T-helper 9 cell (primary cell): ENCODE data around the gene MLXIPL.
"Not testable (repeated sequence)": the region's sequence is repeated elsewhere in the genome, so short reads cannot be mapped to it uniquely, and the experiment has no call there.

Experiments
- DNase-seq: peaks from one replicate; pipeline ENCODE4 v3.0.0-alpha.2; 2020

The MLXIPL gene

DNA sequence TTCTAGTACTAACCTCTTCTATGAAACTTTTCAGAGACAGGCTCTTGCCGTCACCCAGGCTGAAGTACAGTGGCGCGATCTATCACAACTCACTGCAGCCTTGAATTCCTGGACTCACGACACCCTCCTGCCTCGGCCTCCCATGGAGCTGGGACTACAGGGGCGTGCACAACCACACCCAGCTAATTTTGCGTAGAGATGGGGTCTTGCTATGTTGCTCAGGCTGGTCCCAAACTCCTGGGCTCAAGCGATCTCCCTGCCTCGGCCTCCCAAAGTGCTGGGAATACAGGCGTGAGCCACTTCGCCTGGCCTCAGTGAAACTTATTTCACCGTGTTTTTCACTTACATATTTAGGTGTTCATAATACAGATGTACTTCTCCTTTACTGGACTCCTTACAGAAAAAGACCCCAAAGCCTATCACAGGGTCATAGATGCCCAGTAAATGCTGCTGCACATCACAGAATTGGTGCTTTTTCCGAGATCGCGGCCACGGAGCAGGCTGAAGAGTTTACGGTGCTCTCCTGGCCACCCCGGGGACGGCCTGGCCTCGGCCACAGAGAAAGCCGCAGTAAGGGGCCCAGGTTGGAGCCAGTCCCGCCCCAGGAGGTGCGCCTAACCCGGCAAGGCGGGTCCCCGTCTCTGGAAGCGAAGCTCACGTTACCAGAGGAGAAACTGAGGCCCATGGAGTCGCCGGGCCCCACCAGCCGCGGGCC, 46.5 kb downstream of the MLXIPL start:
- DNase-seq: no peak

DNA sequence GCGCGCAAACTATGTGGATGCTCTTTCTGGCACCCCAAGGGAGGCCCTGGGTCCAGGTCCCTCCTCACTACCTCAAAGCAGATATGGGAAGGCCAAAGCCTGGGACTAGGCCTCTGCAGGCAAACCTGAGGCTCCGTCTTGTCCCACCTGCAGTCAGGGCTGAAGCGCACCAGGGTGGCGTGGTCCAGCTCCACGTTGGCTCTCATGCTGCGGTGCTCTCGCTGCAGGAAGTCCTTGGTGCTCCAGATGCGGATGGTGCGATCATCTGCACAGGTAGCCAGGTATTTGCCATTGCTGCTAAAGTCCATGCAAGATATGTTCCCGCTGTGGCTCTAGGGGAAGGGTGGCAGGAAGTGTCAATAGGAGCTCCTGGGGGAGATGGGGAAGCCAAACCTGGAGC, 50.5 kb downstream of the MLXIPL start:
- DNase-seq: no peak

DNA sequence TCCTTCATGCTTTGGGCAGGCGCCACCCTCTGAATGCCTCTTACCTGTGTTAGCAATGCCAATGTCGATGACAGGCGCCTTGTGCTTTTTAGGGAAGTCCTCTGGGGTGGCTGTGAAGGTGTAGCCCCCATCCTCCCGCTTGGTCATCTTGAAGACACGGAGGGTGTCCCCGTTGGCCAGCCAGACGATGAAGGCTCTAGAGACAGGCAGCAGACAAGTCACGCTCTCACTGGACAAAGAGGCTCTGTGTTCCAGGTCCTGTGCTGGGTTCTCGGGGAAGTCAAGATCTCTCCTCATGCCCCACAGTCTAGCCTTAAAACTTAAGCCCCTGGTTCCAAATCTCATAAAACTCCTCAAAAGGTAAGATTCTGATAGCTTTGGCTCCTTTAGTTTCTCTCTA, 51.0 kb downstream of the MLXIPL start:
- no peak for DNase-seq

DNA sequence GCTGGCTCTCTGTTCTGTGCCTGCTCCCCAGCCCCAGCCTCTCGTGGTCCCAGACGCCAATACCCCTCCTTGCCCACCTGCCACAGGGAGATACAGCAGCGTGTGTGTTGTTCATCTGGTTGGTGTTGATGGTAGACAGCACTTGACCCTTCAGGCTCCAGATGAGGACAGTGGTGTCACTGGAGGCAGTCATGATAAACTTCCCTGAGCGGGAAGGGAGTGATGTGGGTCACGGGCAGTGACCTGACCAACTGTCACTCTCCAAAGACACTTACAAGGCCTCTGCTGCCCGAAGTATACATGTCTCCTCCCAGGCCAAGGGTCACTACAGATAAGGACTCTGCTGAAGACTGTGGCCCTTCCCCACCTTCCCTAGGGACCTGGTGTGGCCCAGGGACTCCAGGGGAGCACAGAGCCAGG, 51.5 kb downstream of the MLXIPL start:
- no peak for DNase-seq

DNA sequence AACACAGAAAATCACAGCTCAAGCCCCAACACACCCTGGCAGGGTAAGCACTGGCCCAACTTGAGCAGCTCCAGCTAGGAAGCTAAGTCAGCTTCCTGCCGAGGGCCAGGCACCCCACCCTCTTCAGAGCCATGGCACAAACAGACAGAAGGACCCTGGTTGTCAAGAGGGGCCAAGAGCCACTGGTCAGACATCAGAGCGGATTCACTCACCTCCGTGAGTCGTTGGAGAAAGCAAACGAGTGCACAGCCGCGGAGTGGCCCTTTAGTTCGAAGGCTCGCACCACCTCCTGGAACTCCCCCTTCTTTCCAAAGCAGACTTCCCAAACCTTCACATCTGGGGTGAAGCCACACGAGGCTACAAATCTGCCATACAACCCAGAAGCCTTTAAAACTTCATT, 53.3 kb downstream of the MLXIPL start:
- DNase-seq: no peak

DNA sequence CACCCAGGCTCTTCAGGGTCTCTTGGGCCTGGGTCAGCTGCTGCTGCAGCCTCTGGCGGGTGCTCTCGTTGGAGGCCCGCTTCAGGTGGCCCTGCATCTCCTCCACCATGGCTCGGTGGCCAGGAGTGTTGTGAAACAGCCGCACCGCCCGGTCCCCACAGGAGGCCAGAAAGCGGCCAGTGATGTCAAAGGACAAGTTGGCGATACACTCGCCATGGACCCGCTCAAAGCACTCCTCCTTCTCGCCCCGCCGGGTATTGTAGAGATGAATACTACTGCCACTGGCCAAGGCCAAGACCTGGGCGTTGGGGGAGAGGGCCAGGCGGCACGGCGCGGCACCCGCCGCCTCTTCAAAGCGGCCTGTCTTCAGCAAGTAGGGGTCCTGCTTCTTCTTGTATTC, 53.8 kb downstream of the MLXIPL start:
- no peak for DNase-seq

DNA sequence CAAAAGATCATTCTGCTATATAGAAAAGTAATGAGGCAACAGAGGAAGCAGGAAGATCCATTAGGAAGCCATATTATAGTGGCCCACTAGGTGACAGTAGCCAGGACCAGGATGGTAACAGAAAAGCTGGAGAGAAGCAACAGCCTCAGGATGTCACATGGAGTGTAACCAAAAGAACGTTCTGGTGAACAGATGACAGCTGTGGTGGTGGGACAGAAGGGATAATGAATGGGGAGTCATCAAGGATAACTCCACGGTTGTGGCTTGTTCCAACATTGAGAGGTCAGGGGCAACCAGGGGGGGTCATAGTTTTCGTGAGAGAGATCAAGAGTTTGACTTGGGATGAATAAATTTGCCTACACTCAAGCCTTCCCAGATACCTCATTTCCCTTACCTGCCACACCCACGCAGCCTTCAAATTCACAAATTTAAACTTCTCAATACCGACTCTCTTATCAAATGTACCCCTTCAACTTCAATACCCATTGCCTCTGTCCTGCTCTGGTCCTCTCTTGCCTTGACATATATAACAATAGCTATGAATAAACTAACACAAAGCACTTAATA, 55.2 kb downstream of the MLXIPL start:
- no peak for DNase-seq

DNA sequence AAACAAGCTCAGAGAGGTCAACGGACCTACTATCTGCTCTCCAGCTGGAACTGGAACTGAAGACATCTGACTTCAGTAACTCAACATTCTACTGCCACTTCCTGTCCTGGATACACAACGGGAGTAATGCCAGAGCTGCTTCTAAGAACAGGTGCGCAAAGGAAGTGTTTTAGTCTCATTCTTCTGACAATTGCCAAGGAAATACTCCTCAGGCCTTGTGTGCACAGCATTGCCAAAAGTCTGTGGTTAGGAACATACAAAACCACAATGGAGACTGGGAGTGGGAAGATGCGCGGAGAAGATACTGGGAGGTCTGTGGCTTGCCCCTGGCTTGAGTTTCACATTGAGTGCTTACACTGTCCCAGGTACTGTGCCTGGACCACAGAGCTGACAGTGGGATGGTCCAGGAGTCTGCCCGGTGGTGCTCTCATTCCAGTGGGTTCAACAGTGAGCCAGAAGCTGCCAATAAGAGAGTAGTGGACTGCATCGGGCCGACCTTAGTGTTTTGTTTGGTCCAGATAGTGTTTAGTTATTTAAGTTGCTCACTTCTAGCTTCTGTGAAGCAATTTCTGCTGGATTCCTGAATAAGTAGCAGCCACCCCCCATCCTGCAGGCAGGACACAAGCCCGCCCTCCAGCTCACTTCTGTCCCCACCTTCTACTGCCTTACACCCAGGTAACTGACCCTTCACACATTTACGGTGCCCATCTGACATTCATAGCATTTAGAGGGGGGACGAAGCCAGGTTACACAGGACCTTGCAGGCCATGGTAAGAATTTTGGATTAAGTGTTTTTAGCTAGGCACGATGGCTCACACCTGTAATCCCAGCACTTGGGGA, 56.3 kb downstream of the MLXIPL start:
- DNase-seq: no peak

DNA sequence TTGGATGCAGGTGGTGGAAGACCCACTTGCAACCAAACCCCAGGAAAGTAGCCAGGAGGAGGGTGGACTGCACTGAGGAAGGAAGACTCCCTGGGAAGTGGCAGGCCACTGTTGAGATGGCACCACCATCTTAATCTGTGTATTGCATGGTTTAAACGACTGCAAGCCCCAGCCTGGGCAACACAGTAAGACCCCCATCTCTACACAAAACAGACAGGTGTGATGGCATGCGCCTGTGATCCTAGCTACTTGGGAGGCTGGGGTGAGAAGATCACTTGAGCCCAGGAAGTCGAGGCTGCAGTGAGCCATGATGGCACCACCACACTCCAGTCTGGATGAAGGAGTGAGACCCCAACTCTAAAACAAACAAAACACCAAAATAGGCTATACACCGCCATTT, 57.2 kb downstream of the MLXIPL start:
- DNase-seq: no peak

DNA sequence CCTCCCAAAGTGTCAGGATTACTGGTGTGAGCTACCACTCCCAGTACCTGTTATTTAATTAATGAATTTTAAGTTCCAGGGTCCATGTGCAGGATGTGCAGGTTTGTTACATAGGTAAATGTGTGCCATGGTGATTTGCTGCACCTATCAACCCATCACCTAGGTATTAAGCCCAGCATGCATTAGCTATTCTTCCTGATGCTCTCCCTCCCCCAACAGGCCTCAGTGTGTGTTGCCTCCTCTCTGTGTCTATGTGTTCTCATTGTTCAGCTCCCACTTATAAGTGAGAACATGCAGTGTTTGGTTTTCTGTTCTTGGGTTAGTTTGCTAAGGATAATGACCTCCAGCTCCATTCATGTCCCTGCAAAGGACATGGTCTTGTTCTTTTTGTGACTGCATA, 57.9 kb downstream of the MLXIPL start:
- DNase-seq: not testable (repeated sequence)

DNA sequence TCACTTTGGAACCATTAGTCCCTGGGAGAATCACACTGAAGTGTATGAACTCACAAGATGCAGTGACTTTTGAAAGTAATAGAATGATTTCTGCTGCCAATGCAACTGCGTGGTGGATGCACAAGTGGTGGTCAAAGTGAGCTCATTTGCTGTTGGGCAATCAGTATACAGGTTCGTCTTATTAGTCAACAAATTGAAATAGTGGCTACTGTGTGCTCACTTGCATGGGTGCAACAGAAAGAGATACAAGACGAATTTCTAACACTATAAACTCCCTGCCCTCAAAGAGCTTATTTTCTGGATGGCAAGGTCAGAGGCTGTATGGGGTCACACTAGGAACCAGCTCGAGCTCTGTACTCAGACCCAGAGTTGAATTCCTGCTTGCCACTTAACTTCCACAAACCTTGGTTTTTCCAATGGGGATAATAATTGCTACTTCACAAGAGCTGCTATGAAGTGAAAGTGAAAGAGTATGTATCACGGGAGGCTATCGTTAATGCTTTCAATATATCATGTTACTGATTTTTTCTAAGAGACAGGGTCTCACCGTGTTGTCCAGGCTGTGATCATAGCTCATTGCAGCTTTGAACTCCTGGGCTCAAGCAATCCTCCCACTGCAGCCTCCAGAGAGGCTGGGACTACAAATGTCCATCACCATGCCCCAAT, 58.5 kb downstream of the MLXIPL start:
- no peak for DNase-seq

DNA sequence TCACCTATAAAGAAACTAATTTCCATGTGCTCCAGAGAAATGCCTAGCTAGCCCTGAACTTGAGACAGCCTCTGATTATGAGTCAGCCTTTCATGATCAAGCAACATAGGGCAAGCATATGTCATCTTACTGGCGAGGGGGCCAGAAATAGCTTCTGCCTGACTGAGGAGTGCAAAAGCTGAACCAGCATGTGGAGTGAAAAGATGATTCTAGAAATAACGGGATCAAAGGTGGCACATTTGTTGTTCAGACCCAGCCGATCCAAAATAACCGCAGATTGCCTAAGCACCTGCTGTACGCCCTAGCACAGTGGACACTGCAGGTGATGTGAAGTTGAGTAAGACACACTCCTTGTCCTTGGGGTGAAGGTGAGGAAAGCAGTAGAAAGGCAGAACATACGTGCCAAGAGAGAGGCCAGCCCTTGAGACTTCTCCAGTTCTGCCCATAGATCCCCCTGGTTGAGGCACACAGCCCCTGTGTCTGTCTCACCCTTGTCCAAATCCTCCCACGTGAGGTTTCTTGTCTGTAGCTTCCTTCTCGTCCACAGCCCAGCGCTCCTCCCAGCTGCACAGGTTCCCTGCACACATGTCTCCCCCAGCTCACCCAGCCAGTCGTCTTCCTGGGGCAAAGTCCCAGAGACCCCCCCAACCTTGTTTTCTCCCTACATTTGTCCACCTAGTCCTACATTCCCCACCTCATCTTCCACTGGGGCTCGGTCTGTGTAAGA, 64.0 kb downstream of the MLXIPL start:
- DNase-seq: no peak

DNA sequence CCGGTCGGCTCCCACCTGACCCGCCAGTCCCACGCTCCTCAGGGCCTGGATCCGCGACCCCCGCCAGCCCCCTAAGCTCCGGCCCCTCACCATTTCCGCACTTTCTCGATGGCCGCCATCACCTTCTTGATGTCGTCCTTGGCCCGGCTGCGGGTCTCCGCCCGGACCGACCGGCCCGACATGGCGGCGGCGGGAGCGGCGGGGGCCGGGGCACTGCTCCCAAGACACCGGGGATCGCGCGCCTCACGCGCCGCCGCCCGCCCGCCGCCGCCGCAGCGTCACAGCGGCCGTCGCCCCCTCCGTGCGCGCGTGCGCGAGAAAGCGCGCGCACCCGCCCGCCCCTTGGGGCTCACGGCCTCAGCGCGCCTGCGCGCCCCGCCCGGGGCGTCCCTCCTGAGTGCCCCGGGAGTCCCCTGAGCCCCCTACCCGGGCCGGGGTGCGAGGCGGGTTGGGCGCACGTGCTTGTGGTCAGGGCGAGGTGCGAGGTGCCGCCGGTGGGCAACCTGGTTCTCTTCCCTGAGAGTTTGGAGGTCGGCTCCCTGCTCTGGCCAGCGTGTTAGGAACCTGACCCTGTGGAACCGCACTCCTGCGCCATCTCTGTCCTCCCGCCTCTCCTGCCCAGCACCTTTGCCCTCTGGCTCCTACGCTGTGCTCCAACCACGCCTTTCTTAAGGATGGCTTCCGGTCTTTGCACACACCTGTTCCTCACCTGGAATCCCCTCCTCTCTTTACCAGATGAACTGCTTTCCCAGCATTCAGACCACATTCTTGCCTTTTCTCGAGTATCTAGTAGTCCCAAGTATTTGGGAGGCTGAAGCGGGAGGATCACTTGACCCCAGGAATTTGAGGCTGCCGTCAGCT, 66.7 kb downstream of the MLXIPL start, which contains the start of gene BCL7B:
TSS of gene BCL7B (minus strand) at position 294 of the 861 bp plus-strand sequence. CDS start at position 182, 112 bp downstream.
- peak; percentile 71 for DNase-seq

DNA sequence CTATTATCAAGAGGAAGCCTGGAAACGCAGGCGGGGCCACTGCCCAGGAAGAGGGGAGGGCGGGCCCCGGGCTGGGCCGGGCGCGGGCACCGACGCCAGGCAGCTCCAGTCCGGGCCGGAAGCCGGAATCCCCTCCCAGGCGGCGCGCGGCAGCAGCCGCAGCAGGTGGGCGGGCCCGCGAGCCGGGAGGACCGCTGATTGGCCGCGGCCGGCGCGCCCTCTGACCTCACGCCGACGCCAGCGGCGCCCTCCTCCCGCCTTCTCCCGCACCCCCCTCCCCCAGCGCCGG, 67.3 kb downstream of the MLXIPL start:
- DNase-seq: peak; percentile 89

DNA sequence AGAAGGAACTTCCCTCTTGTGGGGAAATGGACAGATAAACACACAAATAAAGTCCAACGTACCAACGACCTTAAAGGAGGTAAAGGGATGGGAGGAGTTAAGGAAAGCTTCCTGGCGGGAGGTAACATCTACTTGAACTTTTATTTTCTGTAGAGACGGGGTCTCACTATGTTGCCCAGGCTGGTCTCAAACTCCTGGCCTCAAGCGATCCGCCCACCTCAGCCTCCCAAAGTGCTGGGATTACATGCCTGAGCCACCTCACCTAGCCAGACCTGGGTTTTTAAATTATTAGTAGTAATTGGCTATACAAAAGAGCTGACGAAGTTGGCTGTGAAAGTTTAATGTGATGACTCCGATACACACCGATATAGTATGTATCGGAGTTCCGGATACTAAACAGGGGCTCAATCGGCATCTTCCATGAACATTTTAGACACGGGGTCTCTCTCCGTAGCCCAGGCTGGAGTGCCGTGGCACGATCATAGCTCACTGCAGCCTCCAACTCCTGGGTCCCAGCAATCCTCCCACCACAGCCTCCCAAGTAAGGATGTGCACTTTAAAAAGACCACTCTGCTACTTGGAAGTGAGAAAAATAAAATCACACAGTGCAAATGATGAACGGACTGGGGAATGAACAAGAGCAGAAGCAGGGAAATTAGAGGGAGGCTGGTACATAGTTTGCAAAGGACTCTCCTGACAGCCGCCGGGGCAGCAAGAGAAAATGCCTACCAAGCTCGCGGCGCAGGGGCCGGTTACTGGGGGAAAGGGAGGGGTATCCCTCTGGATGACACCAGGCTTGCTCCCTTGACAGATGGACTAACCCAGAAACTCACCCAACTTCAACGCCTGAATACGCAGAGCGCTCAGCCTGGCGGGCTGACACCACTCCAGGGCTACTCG, 67.9 kb downstream of the MLXIPL start:
- no peak for DNase-seq

DNA sequence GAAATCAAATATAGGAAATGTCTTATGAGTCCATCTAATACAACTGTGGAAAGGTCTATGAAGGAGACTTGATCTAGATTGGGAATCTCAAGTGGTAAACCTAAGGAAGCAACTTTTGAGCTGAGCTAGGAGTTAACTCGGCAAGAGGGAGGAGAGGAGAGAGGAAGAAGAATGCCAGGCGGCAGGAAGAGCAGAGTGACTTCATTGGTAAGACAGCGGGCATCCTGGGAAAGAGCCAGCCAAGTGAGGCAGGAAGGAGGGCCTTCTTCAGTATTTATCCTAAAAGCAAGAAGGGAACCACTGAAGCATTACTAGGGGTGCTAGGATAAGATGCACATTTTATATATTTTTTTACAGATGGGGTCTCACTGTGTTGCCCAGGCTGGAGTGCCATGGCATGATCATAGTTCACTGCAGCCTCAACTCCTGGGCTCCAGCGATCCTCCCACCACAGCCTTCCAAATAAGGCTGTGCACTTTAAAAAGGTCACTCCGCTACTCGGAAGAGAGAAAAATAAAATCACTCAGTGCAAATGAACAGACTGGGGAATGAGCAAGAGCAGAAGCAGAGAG, 68.8 kb downstream of the MLXIPL start:
- DNase-seq: no peak

DNA sequence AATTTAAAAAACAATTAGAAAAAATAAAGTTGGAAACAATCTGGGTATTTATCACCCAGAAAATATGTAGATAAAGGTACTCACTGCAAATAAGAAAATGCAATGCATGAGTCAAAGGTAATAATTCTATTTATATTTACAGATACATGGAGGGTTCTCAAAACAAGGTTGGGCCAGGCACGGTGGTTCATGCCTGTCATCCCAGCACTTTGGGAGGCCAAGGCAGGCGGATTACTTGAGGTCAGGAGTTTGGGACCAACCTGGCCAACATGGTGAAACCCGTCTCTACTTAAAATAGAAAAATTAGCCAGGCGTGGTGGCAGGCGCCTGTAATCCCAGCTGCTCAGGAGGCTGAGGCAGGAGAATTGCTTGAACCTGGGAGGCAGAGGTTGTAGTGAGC, 74.2 kb downstream of the MLXIPL start:
- DNase-seq: not testable (repeated sequence)

DNA sequence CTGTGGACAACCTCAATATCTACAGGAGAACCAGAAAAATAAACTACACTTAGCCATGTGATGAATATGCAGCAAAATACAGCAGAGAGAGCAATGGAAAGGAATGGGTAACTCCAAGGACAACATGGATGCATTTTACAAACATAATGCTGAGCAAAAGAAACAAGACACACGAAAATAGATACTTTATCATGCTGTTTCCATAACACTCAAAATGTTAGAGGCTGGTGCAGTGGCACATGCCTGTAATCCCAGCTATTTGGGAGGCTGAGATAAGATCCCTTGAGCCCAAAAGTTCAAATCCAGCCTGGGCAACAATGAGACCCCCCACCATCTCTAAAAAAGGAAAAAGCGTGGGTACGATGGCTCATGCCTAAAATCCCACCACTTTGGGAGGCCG, 75.1 kb downstream of the MLXIPL start:
- DNase-seq: no peak

DNA sequence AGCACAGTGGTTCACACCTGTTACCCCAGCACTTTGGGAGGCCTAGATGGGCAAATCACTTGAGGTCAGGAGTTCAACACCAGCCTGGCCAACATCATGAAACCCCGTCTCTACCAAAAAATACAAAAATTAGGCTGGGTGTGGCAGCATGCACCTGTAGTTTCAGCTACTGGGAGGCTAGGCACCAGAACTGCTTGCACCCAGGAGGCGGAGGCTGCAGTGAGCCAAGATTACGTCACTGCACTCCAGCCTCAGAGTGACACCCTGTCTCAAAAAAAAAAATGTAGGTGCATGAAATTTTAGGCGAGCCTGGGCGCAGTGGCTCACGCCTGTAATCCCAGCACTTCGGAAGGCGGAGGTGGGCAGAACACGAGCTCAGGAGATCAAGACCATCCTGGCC, 76.5 kb downstream of the MLXIPL start:
- no peak for DNase-seq

DNA sequence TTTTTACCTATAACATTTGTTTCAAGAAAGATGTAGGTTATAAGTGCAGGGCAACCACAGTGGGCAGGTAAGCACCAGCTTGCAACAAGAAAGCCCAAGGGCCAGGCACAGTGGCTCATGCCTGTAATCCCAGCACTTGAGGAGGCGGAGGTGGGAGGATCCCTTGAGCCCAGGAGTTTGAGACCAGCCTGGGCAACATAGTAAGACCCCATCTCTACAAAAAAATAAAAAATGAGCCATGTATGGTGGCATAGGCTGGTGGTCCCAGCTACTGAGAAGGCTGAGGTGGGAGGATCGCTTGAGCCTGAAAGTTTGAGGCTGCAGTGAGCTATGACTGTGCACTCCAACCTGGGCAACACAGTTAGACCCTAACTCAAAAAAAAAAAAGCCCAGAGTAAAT, 79.6 kb downstream of the MLXIPL start:
- no peak for DNase-seq
